NCI-H1694 (cell line): ENCODE results near the gene PLPPR3.

Experiments
- DNase-seq: peaks from one replicate; lab custom pipeline; 2025; lab: John Stamatoyannopoulos, UW

Gene PLPPR3

GRCh38 chr19:796692-797527 is 24.8 kb downstream of the PLPPR3 start, which contains the start of gene PTBP1:
PTBP1 (plus strand) TSS chr19:797452; CDS start chr19:797498, 46 bp downstream.
- peak; percentile 97 for DNase-seq

- no peak for DNase-seq
These were observed 25.8 kb downstream of the PLPPR3 start for GRCh38 chr19:795691-796581.

GRCh38 chr19:795073-795611 is 26.6 kb downstream of the PLPPR3 start:
- no peak for DNase-seq

- DNase-seq, result no peak
These were observed 27.9 kb downstream of the PLPPR3 start for GRCh38 chr19:793806-794205.

- DNase-seq, result no peak
These were observed 29.4 kb downstream of the PLPPR3 start for GRCh38 chr19:792306-792885.

GRCh38 chr19:791567-792305 is 30.0 kb downstream of the PLPPR3 start:
- no peak for DNase-seq

- DNase-seq, result no peak
These were observed 30.7 kb downstream of the PLPPR3 start for GRCh38 chr19:791007-791566.

- no peak for DNase-seq
These were observed 32.1 kb downstream of the PLPPR3 start for GRCh38 chr19:789701-790060.

- no peak for DNase-seq
These were observed 32.6 kb downstream of the PLPPR3 start for GRCh38 chr19:788983-789700.

- no peak for DNase-seq
These were observed 33.1 kb downstream of the PLPPR3 start for GRCh38 chr19:788686-788982.

- DNase-seq, result no peak
These were observed 34.2 kb downstream of the PLPPR3 start for GRCh38 chr19:787536-787935.

GRCh38 chr19:784541-784940 is 37.2 kb downstream of the PLPPR3 start:
- DNase-seq, result no peak

GRCh38 chr19:782878-783668 is 38.7 kb downstream of the PLPPR3 start:
- no peak for DNase-seq

GRCh38 chr19:782185-782877 is 39.4 kb downstream of the PLPPR3 start:
- DNase-seq, result no peak

- no peak for DNase-seq
These were observed 40.0 kb downstream of the PLPPR3 start for GRCh38 chr19:781800-782184.

- DNase-seq, result no peak
These were observed 40.8 kb downstream of the PLPPR3 start for GRCh38 chr19:780935-781334.

GRCh38 chr19:778910-779653 is 42.7 kb downstream of the PLPPR3 start:
- no peak for DNase-seq

- no peak for DNase-seq
These were observed 45.2 kb downstream of the PLPPR3 start for GRCh38 chr19:776549-776948.
